Astrocyte of the cerebellum (primary cell): Measurements from ENCODE around the gene FRAS1.
"Not testable (repeated sequence)": the region's sequence is repeated elsewhere in the genome, so short reads cannot be mapped to it uniquely, and the experiment has no call there.

Experiments used
- DNase-seq: peaks from one replicate; pipeline ENCODE4 v3.0.0-alpha.2; 2011; ENCODE audit warnings: low read depth
- H3K4me3 ChIP-seq: 2 replicates; pipeline ENCODE4 v1.5.1; 2011; ENCODE audit warnings: mild to moderate bottlenecking, low read depth, low read length, moderate library complexity
- in situ Hi-C: cut with HindIII; loops from 2 replicates; pipeline ENCODE4 v1.10.0; 2017; ENCODE audit warnings: low sequenced_read_pairs
- TF ChIP-seq, protein P1 (sequence below): IDR thresholded peaks from 2 replicates; pipeline ENCODE4 v1.5.1; 2012; ENCODE audit warnings: low read length, low read depth, moderate library complexity, mild to moderate bottlenecking; ENCODE audit errors: missing control alignments

FRAS1 gene

DNA sequence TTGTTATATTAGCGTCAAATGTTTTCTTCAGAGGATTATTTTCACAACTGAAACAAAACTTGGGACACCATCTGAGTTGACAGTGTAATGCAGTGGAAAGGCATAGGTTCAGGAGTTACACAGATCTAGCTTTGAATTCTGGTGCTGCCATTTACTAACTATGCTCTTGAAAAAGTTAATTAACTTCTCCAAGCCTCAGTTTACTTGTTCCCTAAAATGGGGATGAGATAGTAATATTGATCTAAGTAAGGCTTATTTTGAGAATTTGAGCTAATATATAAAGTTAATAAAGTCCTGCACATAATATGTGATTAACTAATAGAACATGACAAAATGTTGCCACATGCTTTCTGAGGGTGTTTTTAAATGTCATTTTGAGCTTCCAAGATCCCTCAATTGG lies 112.6 kb downstream of the FRAS1 start:
- TF ChIP-seq, protein P1, sequence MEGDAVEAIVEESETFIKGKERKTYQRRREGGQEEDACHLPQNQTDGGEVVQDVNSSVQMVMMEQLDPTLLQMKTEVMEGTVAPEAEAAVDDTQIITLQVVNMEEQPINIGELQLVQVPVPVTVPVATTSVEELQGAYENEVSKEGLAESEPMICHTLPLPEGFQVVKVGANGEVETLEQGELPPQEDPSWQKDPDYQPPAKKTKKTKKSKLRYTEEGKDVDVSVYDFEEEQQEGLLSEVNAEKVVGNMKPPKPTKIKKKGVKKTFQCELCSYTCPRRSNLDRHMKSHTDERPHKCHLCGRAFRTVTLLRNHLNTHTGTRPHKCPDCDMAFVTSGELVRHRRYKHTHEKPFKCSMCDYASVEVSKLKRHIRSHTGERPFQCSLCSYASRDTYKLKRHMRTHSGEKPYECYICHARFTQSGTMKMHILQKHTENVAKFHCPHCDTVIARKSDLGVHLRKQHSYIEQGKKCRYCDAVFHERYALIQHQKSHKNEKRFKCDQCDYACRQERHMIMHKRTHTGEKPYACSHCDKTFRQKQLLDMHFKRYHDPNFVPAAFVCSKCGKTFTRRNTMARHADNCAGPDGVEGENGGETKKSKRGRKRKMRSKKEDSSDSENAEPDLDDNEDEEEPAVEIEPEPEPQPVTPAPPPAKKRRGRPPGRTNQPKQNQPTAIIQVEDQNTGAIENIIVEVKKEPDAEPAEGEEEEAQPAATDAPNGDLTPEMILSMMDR: no peak
- in situ Hi-C loops: no loop called here

GRCh38 chr4:78171482-78171881 lies 114.4 kb downstream of the FRAS1 start:
- no peak for DNase-seq
- in situ Hi-C loops: no loop called here
- TF ChIP-seq, protein P1: no peak
- no peak overlapping the region for H3K4me3 ChIP-seq

More for the DNA sequence above, 112.6 kb downstream of the FRAS1 start:
- no peak overlapping the region for H3K4me3 ChIP-seq
- no peak for DNase-seq

DNA sequence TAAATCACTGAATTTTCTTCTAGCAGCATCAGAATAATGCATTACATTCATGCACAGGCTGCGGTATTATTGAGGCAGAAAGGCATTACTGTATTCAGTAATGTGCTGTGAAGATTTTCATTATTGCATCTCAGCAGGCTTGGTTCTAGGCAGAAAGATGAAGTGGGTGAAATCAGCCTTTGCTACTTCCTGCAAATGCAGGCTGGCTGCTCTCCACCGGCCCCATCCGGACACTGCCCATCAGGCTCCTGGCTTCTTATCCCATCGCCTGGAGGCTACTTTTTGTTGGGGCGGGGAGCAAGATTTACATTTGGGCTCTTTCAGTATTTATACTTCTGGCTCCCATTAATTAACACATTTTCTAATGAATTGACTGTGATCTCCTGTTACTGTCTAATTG lies 117.8 kb downstream of the FRAS1 start:
- TF ChIP-seq, protein P1: no peak
- no peak for DNase-seq
- H3K4me3 ChIP-seq: no peak overlapping the region
- in situ Hi-C loops: no loop called here

- no peak overlapping the region for H3K4me3 ChIP-seq
- no peak for DNase-seq
- TF ChIP-seq, protein P1: no peak
- in situ Hi-C loops: no loop called here
These were observed 122.1 kb downstream of the FRAS1 start for GRCh38 chr4:78179196-78179595.

- H3K4me3 ChIP-seq, in situ Hi-C loops: not testable (repeated sequence)
These were observed 124.6 kb downstream of the FRAS1 start for GRCh38 chr4:78181681-78182234.

GRCh38 chr4:78184584-78184983 lies 127.5 kb downstream of the FRAS1 start:
- TF ChIP-seq, protein P1: no peak
- in situ Hi-C loops: no loop called here
- H3K4me3 ChIP-seq: no peak overlapping the region
- DNase-seq: no peak

More at GRCh38 chr4:78181681-78182234, 124.6 kb downstream of the FRAS1 start:
- not testable (repeated sequence) for DNase-seq

GRCh38 chr4:78185117-78185516 lies 128.0 kb downstream of the FRAS1 start:
- TF ChIP-seq, protein P1: no peak
- in situ Hi-C loops: no loop called here
- no peak for DNase-seq
- no peak overlapping the region for H3K4me3 ChIP-seq
